Fibroblast of gingiva (primary cell): Measurements from ENCODE around the gene UBASH3A.

Experiments used
- DNase-seq: peaks from one replicate; pipeline ENCODE4 v3.0.0-alpha.2; 2011; ENCODE audit warnings: low read depth

The UBASH3A gene

GRCh38 chr21:42411197-42411869, 7.6 kb downstream of the UBASH3A start:
- no peak for DNase-seq

- no peak for DNase-seq
Observed at GRCh38 chr21:42411891-42412635, 8.4 kb downstream of the UBASH3A start.

GRCh38 chr21:42412636-42412933, 8.9 kb downstream of the UBASH3A start:
- DNase-seq = no peak

- DNase-seq = no peak
Observed at GRCh38 chr21:42413093-42413492, 9.4 kb downstream of the UBASH3A start.

- DNase-seq = no peak
Observed at GRCh38 chr21:42413500-42413899, 9.8 kb downstream of the UBASH3A start.

- no peak for DNase-seq
Observed at GRCh38 chr21:42414066-42414465, 10.4 kb downstream of the UBASH3A start.

- no peak for DNase-seq
Observed at GRCh38 chr21:42414553-42414927, 10.8 kb downstream of the UBASH3A start.

- no peak for DNase-seq
Observed at GRCh38 chr21:42414928-42415769, 11.4 kb downstream of the UBASH3A start.

- no peak for DNase-seq
Observed at GRCh38 chr21:42417533-42417932, 13.8 kb downstream of the UBASH3A start.

- no peak for DNase-seq
Observed at GRCh38 chr21:42418886-42419285, 15.2 kb downstream of the UBASH3A start.

GRCh38 chr21:42419845-42420244, 16.1 kb downstream of the UBASH3A start:
- DNase-seq = no peak

- no peak for DNase-seq
Observed at GRCh38 chr21:42421018-42421793, 17.5 kb downstream of the UBASH3A start.

GRCh38 chr21:42423197-42423675, 19.5 kb downstream of the UBASH3A start:
- no peak for DNase-seq

GRCh38 chr21:42423685-42424084, 20.0 kb downstream of the UBASH3A start:
- no peak for DNase-seq

GRCh38 chr21:42424914-42425541, 21.3 kb downstream of the UBASH3A start:
- no peak for DNase-seq

GRCh38 chr21:42425591-42425990, 21.9 kb downstream of the UBASH3A start:
- no peak for DNase-seq

GRCh38 chr21:42426424-42426823, 22.7 kb downstream of the UBASH3A start:
- DNase-seq = no peak

GRCh38 chr21:42426876-42427480, 23.3 kb downstream of the UBASH3A start:
- no peak for DNase-seq

GRCh38 chr21:42427809-42428419, 24.2 kb downstream of the UBASH3A start:
- no peak for DNase-seq

- no peak for DNase-seq
Observed at GRCh38 chr21:42429021-42429420, 25.3 kb downstream of the UBASH3A start.

- DNase-seq = no peak
Observed at GRCh38 chr21:42429856-42430255, 26.2 kb downstream of the UBASH3A start.
